ENCODE data around the gene TECPR2.

Gene TECPR2

DNA sequence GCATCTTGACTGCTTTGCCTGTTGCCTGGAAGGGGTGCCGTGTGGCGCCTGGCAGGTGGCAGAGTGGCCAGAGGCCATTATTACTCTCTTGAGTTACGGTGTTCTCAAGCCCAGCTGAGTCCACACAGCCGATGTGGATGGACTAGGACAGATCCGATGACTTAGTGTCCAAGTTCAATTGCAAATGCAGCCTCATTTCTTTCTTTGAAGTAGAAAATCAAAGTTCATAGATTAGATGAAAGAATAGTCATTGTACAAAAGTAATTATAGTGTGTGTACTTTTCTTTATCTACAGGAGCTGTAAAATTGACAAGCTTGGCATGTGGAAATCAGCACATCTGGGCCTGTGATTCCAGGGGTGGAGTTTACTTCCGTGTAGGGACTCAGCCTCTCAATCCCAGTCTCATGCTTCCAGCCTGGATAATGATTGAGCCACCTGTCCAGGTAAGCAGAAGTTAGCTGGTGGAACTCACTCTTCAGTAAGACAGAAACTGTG is 102.2 kb downstream of the TECPR2 start:
- no peak for DNase-seq (ENCODE audit: low spot score)

DNA sequence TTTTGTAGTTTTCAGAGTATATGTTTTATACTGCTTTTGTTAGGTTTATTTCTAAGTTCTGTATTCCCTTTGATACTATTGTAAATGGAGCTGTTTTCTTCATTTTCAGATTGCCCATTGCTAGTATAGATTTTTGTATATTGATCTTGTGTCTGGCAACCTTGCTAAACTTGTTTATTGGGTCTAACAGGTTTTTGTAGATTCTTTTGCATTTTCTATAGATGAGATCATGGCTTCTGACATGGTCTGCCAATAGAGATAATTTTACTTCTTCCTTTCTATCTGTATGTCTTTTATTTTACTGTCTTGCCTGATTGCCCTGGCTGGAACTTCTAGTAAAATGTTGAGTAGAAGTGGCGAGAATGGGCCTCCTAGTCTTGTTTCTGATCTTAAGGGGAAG is 106.5 kb downstream of the TECPR2 start:
- no peak for DNase-seq (ENCODE audit: low spot score)

DNA sequence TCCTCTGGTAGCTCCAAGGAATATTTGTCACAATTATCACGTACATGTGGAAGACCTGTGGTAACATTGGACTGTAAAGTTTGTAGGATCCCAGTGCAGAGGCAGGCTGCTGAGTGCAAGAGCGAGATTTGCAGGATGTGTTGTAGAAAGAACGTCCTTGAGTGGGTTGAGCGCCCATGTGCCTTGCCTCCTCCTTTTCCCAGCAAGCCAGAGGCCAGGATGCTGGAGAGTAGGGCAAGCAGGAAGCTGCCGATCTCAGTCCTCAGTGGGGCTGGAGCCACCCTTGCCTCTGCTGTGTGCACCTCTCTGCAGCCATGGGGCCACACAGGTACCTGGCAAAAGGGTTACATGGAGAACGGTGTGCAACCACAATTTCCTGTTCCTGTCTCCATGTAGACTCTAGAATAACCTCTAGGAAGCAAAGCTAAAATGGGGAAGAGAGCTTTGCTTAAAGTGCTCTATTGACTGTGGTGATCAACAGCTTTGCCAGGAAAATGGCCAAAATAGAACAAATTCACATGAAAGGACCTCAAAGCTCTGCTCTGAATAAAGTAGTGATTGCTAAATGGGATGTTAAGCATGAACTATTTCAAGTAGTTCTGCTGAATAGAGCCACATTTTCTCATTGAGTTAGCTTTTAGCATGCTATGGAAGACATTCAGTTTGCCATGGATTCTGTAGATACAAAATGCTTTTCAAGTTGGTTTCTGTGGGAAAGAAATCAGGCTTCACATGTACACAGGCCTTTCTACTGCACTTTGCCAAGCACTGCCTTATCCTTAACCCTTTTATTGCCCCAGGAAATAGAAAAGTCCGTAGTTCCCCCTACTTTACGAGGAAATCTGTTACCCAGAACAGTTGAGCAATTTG is 109.4 kb downstream of the TECPR2 start:
- no peak for DNase-seq (ENCODE audit: low spot score)

DNA sequence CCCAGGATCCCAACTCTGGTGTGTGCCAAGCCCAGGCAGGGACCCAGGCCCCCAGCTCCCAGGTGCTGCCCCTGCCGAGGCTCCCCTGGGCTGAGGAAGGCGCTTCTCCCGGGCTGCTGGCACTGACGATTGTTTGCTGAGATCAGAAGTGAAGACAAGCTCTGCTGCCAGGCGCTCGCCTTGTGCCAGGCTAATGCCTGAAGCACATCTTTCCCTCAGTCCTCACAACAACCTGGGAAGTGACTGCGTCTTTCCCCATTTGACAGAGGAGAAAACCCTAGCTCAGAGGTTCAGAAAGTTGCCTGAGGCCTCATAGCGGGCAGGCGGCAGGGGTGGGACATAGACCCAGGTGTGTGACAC is 110.0 kb downstream of the TECPR2 start:
- no peak for DNase-seq (ENCODE audit: low spot score)

DNA sequence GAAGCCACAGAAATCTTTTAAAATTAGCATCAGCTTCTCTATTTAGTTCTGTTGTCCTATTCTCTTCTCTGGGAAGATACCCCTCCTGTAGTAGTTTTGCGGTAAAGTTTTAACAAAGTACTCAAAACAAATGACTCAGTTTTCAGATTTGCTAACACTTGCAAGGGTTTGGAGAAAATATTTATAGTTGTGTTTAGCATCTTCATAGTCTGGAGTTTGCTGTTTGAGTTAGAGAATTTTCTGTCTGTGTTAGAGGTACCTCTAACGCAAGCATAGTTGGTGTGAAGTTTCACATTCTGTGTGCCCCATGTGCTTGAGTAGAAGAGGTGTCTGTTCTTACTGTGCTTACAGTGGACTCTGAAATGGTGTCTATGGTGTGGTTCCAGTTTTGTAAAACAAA is 110.8 kb downstream of the TECPR2 start:
- no peak for DNase-seq (ENCODE audit: low spot score)

DNA sequence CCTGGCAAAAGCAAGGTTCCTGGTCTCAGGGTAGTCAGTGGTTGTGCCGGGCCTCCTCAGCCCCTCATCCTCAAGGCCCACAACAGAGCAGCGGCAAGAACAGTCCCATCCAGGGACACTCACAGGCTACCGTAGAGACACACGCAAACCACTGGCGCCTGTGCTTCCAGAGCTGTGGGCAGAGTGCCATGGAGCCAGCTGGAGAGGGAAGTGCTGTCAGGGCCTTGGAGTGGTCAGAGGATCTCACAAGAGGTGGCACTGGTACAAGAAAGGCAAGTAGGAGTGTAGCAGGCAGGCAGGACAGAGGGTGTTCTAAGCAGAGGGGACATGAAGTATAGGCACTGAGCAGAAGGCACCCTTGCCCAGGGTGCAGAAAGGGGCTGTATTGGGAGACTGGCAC is 112.2 kb downstream of the TECPR2 start:
- peak; percentile 74 for DNase-seq (ENCODE audit: low spot score)

DNA sequence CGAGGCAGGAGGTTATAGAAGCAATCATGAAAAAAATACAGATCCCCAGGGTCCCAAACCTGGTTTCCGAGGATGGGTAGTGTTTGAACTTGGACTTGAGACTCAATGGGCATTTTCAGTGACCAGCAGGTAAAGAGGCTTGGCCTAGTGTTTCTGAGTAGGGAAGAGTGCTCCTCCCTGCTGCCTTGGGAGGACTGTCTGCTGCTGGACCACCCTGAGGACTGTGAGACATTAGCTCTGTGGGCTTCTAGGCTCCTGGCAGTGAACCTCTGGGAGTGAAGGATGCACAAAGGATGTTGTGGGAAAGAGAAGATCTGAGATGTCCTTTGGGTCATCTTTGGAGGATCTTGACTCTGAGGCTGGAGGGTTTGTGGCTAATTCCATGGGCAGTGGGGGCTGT is 116.4 kb downstream of the TECPR2 start:
- DNase-seq (ENCODE audit: low spot score), result no peak

DNA sequence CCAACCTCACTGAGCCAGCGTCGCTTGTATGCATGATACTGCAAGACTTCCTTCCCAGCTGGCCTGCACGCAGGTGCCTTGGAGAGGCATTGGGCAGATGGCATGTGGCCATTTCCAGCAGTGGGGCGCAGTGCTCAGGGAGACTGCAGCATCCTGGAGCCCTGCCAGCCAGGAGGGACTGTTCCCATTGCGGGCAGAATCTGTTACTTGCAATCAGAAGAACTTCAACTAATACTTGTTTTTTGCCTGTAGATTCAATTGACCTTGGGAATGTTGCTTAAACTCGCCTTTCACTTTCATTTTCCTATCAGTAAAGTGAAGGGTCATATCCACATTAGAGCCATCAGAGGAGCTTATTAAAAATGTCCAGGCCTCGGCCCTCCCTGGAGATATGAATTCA is 117.0 kb downstream of the TECPR2 start:
- DNase-seq (ENCODE audit: low spot score), result no peak

DNA sequence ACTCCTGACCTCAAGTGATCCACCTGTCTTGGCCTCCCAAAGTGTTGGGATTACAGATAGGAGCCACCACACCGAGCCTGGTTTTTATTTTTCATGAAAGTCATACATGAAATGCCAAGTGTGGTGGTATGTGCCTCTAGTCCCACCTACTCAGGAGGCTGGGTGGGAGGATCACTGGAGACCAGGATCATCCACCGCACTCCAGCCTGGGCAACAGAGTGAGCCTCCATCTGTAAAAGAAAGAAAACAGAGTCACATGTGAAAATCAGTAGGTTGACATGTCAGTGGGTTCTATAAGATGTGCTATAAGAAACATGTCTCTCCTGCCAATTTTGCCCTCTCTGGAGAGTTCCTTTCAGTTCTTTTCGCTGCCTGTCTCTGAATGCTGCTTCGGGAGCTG is 118.6 kb downstream of the TECPR2 start:
- no peak for DNase-seq (ENCODE audit: low spot score)

DNA sequence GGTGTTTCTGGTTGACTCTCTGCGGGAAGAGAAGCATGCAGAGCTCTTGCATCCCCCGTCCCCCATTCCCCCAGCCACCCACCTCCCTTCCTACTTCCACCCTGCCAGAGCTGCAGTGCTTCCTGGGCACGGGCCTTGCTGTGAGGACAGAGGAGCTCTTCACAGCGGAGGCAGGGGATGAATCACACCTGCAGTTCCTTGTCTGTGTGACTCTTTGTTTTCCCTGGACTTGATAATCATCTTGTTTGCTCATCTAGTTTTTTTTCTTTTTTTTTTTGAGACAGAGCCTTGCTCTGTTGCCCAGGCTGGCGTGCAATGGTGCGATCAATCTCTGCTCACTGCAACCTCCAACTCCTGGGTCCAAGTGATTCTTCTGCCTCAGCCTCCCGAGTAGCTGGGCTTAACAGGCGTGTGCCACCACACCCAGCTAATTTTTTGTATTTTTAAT is 119.1 kb downstream of the TECPR2 start:
- DNase-seq (ENCODE audit: low spot score), result peak; percentile 33

DNA sequence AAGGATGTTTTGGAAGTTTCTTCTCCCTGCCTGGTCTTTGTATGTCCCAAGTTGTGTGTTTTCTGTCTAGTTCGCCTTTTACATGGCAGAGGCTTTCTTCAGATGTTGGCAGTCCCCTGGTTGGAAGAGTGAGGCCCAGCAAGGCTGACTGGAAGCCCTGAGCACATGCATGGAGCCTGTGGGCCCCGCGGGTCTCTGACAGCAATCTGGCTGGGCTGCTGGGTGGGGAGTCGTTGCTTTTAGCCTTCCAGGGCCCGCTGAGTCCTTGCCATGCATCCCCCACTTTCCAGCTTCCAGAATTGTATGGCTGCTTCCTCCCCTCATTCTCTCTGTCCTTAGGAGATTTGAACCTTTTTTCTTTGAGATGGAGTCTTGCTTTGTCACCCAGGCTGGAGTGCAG is 121.6 kb downstream of the TECPR2 start:
- no peak for DNase-seq (ENCODE audit: low spot score)

DNA sequence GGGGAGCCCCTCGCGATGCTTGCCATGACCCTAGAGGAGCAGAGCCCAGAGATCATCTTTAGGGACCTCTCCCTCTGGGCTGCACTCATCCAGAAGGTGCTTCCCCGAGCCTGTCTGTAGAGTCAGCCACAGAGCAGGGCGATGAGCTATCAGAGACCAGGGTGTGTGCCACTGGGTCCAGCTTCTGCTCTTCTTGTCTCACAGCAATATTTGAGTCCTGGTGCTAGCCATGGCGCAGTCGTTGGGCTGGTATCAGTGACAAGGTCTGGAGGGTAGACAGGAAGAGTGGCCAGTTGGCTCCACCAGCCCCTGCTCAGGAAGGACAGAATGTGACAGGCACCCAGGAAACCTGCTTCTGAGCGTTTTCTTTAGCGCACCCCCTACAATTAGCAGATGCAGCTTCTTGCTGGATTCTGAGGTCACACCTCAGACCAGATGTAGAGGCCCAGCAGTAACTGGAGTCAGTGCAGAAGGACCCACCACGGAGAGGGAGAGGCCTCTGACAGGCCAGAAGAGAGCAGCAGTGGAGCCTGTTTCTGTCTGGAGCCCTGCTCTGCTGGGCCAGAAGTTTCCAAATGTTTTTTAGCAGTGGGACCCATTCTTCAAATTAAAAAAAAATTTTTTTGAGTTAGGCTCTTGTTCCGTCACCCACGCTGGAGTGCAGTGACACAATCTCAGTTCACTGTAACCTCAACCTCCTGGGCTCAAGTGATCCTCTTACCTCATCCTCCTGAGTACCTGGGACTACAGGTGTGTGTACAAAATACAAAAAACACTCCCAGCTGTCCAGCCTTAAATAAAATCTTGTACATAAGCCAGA is 123.2 kb downstream of the TECPR2 start:
- no peak for DNase-seq (ENCODE audit: low spot score)

DNA sequence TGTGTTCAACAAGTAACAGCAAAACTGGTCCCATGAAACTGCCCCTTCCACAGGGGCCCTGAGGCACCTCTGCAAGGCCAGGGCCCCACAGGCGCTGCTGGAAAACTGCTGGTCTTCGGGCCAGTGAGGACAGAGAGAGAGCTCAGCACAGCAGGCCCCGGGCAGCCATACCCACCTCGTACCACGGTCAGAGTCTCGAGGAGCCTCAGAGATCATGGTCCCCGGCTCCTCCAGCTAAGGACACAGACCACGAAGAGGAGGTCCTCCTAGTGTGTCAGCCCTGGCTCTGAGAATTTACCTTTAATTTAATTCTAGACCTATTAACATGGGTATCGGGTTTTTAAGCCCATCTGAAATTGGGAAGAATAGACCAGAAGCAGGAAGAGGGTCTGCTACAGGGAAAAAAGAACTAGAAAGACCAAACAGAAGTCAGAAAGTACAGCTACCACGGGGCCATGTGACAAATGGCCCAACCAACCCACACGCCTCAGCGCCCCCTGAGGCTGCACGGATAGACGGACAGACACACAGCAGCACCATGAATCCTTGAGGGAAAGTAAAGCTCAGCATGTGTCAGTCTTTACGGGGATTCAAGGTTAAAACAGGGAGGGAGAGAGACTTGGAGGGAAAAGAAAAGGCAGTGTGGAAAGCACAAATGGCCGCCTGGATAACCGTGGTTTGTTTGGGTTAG is 123.9 kb downstream of the TECPR2 start:
- no peak for DNase-seq (ENCODE audit: low spot score)

DNA sequence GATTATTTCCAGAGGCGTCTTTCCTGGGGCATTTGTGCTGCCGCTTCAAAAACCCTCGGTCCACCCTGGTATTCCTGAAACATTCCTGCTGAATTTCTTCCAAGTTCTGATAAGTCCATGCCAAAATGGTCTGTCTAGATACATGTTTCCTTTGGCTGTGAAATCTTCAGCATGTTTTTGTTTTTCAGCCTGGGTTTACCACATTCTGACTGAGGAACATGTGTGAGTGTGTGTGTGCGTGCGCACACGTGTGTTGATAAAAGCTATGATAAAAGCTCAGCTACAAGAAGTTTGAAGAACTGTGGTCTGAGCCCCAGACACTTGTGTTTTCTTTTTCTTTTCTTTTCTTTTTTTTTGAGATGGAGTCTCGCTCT is 124.5 kb downstream of the TECPR2 start:
- DNase-seq (ENCODE audit: low spot score), result no peak

DNA sequence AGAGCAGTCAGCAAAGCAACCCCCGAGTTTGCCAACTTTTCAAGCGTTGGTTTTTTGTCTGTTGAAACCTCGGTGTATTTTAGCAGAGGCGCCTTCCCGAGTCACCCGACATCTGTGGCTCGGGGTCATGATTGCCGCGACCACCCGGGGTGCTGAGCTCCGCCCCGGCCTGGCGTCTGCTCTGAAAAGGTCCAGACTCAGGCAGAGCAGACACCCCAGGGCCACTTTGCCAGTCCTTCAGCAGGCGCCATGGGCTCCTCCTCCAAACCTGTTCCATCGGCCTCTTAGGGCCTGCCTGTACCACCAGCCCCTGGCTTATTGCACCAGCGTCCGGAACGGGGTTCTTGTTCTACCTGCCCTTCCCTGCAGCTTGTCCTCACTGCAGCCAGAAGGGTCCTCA is 127.7 kb downstream of the TECPR2 start:
- no peak for DNase-seq (ENCODE audit: low spot score)

DNA sequence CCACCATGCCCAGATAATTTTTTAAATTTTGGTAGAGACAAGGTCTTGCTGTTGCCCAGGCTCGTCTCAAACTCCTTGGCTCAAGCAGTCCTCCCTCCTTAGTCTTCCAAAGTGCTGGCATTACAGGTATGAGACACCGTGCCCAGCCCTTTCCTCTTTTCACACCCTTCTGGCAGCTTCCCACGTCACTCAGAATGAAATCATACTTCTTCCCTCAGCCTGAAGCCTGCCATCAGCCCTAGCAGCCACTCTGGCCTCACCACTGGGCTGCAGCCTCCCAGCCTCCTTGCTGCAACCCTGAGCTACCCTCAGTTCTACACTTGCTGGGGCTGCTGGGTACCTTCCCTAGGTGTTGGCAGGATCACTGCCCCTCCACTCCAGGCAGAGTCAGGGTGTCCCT is 128.6 kb downstream of the TECPR2 start:
- DNase-seq (ENCODE audit: low spot score), result no peak

DNA sequence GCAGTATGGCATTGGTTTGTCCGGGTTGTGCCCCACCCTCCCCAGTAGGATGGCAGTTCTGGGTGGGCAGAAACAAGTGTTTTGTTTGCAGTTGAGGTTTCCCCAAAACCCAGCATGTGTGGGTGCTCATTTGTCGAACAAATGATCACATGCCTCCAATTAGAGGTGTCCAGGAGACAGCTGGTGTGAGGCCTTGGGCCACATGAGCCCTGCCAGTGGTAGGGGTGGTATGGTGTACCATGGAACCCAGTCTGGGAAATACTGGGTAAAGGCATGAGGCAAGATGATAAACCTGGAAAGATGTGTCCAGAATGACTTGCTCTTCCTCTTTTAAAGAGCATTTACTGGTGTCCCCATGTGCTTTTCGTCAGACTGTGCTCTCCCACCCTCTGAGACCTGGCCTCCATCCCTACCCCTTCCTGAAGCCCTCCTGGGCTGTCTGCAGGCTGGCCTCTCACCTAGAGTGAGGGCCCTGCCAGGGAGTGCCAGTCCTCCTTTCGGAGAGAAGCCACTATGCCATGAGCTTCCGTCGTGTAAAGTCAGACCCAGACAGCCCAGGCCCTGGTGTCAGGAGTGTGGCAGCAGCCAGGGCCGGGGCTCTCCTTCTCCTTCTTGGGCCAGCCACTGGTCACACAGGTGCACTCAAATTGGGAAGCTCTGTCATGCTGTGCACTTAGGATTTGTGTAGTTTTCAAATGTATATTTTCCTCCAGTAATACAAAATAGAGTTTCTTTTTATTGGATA is 129.2 kb downstream of the TECPR2 start:
- DNase-seq (ENCODE audit: low spot score), result no peak

DNA sequence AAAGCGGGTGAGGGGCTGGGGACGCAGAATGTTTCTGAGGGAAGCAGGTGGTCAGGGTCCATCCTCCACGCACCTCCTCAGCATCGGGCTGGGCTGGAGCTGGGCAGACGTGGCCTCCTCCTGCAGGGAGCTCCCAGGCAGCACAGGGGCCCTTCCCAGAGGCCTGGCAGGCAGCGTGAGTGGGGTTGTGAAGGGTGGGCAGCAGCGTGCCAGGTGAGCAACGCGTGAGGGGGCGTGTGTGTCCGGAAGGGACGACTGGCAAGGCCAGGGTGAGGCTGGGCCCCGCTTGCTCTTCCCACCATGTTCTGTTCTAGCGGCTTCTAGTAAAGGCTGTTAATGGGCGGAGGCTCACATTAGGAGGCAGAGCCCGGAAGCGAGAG is 129.8 kb downstream of the TECPR2 start:
- DNase-seq (ENCODE audit: low spot score), result no peak

DNA sequence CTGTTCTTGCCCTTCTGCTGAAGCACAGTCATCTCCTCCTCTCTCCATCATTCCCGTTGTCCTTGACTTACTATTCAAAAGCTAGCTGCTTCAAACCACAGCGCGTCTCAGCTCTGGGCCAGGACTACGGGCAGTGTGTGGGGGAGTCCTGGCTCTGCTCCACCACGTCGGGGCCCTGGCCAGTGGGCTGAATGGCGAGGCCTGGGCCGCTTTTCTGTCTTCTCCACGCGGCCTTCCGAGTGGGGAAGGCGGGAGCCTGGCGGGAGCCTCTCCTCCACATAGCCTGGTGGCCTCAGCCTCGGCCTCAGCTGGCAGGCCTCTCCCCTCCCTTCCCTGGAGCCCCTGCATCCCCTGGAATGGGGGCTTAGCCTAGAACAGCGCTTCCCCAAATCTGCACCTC is 130.4 kb downstream of the TECPR2 start:
- DNase-seq (ENCODE audit: low spot score), result no peak

DNA sequence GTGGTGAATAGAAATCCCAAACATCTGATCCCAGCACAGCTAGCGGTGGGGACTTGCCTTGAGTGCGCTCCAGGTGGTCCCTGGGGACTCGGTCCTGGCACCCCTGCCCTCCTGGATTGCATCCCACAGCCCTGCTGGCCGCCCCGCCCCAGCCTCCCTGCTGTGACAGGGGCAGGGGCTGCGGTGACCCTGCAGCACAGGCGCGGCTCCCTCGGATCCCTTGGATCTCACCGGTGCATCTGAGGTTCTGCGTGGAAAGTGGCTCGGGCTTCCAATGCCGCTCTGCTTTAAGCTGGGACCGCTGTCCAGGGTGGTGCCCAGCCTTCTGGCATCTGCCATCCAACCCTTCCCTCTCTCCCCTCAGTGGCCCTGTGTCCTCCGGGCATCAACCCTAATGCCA is 130.8 kb downstream of the TECPR2 start:
- no peak for DNase-seq (ENCODE audit: low spot score)

DNA sequence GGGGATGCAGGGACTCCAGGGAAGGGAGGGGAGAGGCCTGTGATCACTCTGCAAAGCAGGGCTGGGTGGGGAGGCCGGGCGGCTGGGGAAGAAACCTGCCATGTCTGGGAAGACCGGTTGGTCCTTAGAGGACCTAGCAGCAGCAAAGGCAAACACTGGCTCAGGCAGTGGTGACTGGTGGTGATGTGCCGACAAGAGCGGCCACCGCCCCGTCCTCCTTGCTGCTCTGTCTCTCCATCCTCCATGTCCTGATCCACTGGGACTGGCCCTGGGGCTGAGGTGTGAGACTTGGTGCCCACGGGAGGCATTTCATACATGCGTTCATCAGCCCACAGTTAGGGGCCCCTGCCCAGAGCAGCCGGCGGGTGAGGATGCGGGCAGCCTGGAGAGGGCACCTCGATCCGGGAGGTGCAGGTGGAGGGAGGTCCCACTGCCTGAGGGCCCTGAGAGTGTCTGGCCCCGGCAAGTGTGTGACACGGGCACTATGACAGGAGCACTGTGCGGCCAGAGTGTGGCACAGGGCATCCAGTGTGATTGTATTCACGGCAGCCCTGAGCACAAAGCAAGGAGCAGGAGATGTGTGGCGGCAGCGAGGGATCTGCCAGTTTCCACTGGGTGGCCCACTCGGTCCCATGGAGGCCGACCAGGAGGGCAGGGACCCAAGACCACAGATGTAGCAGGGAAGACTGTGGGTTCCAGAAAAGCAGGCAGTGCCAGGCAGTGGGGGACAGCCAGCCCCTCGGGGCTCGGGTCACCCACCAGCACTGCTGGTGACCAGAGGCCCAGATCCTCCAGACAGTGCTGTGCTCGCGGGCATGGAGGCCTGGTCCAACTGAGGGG is 133.0 kb downstream of the TECPR2 start:
- no peak for DNase-seq (ENCODE audit: low spot score)

Measured in AG20443 (cell line).